ENCODE data around the gene CCDC200. TPM values are rescaled to one million over a fixed set of nuclear protein-coding genes. Genes with fewer than 3 reads are reported as not detected.

The CCDC200 gene
- total RNA-seq, 1 experiment from 2014 or later: not detected

GRCh38 chr17:43175213-43176118, 53.0 kb downstream of the CCDC200 start:
- intact Hi-C loops (cut with micrococcal nuclease): no loop called here
- POLR2A ChIA-PET: no interaction called here
- CTCF ChIA-PET: interaction anchor here (0.5 to 1.2 kb wide), 2 partner anchors 159 to 239 kb away, joined by 3 read pairs; no protein-coding TSS in a partner anchor
- no peak overlapping the region for H3K27ac Mint-ChIP-seq (ENCODE audit: low read depth, unreplicated experiment)
- peaks cover 11% of the 10 kb centered on the region for H3K4me1 Mint-ChIP-seq (ENCODE audit: insufficient read depth, unreplicated experiment)
- H3K36me3 Mint-ChIP-seq (ENCODE audit: insufficient read depth, unreplicated experiment): peaks cover 64% of the 10 kb centered on the region
- BruUV-seq (replicated peaks): no TSS peak
- DNase-seq (ENCODE audit: unreplicated experiment): no peak
- no peak for TF ChIP-seq CTCF (IDR thresholded peaks at IDR 0.05; ENCODE audit: unreplicated experiment)
- no peaks in the 10 kb centered on the region for H3K27me3 Mint-ChIP-seq (ENCODE audit: insufficient read depth, unreplicated experiment)
- no peak overlapping the region for H3K4me3 Mint-ChIP-seq (ENCODE audit: unreplicated experiment)
- H3K9me3 Mint-ChIP-seq (ENCODE audit: unreplicated experiment): no peaks in the 10 kb centered on the region

- Mint-ChIP-seq H3K27me3 (ENCODE audit: insufficient read depth, unreplicated experiment) (no peaks in the 10 kb centered on the region), H3K27ac (ENCODE audit: low read depth, unreplicated experiment) (no peak overlapping the region), H3K4me1 (ENCODE audit: insufficient read depth, unreplicated experiment) (peaks cover 7% of the 10 kb centered on the region), H3K9me3 (ENCODE audit: unreplicated experiment) (no peaks in the 10 kb centered on the region), H3K36me3 (ENCODE audit: insufficient read depth, unreplicated experiment) (peaks cover 32% of the 10 kb centered on the region), H3K4me3 (ENCODE audit: unreplicated experiment) (no peak overlapping the region)
- ChIA-PET POLR2A (interaction anchor here (0.6 to 3.4 kb wide), 37 partner anchors 7 to 1912 kb away, joined by 3 to 32 read pairs (median 4); partner anchors contain the start of genes BRCA1, COA3, ODAD4 and RND2), CTCF (interaction anchor here (0.8 to 1.4 kb wide), 4 partner anchors 27 to 312 kb away, joined by 3 to 5 read pairs (median 4); partner anchors contain the start of gene DHX8)
- BruUV-seq (replicated peaks): TSS peak; percentile 80
- peak; percentile 12 for TF ChIP-seq CTCF (IDR thresholded peaks at IDR 0.05; ENCODE audit: unreplicated experiment)
- intact Hi-C loops (cut with micrococcal nuclease): loop anchor here (5.0 kb wide), 2 partner anchors 150 to 165 kb away; partner anchors contain the start of genes IFI35 and VAT1
- peak; percentile 86 for DNase-seq (ENCODE audit: unreplicated experiment)
These were observed 56.6 kb downstream of the CCDC200 start for GRCh38 chr17:43171586-43172487.

Other genes with a start within 250 kb of the CCDC200 start
- gene PTGES3L, start 248.5 kb downstream of the CCDC200 start, total RNA-seq (2022): 0.83 and 0.96 TPM in 2 replicates
- gene RUNDC1, start 248.1 kb downstream of the CCDC200 start, total RNA-seq (2022): 13.4 and 14.2 TPM in 2 replicates
- 970 and 1,226 TPM in 2 replicates for gene RPL27, start 230.2 kb downstream of the CCDC200 start, total RNA-seq (2022)
- gene IFI35, start 221.8 kb downstream of the CCDC200 start, total RNA-seq (2022): 6.3 and 7.3 TPM in 2 replicates
- 61.0 and 105 TPM in 2 replicates for gene VAT1, start 206.2 kb downstream of the CCDC200 start, total RNA-seq (2022)
- gene RND2, start 203.4 kb downstream of the CCDC200 start, total RNA-seq (2022): 0.16 TPM in 1 of 2 replicates, not detected in the other
- gene BRCA1, start 103.3 kb downstream of the CCDC200 start, total RNA-seq (2022): 12.4 and 18.1 TPM in 2 replicates
- gene NBR1, start 57.4 kb downstream of the CCDC200 start, total RNA-seq (2022): 105 and 106 TPM in 2 replicates
- gene TMEM106A, start 16.7 kb downstream of the CCDC200 start, total RNA-seq (2022): 2.1 and 2.2 TPM in 2 replicates
- gene RNU2-1, start 5.4 kb upstream of the CCDC200 start, total RNA-seq (2022): 4,245 and 4,277 TPM in 2 replicates
- 33.5 and 38.8 TPM in 2 replicates for gene ARL4D, start 170.4 kb upstream of the CCDC200 start, total RNA-seq (2022)